HG03039 (cell line): ENCODE data around the gene RDH12.

Experiments
- ATAC-seq: cut with Tn5 transposase; IDR thresholded peaks from one replicate; pipeline ENCODE4 v1.9.1; 2021; ENCODE audit warnings: mild to moderate bottlenecking, moderate library complexity; ENCODE audit not compliant: unreplicated experiment

Gene RDH12

GRCh38 chr14:67746927-67747326 is 45.2 kb downstream of the RDH12 start:
- ATAC-seq, result no peak

GRCh38 chr14:67748312-67748711 is 46.6 kb downstream of the RDH12 start:
- ATAC-seq, result no peak

GRCh38 chr14:67749341-67750084 is 47.8 kb downstream of the RDH12 start:
- no peak for ATAC-seq

- no peak for ATAC-seq
Observed at GRCh38 chr14:67756496-67756895, 54.8 kb downstream of the RDH12 start.

- ATAC-seq, result no peak
Observed at GRCh38 chr14:67757175-67757574, 55.5 kb downstream of the RDH12 start.

GRCh38 chr14:67759916-67760315 is 58.2 kb downstream of the RDH12 start:
- ATAC-seq, result no peak

- ATAC-seq, result no peak
Observed at GRCh38 chr14:67762051-67762450, 60.4 kb downstream of the RDH12 start.

- ATAC-seq, result no peak
Observed at GRCh38 chr14:67763158-67763822, 61.6 kb downstream of the RDH12 start.

GRCh38 chr14:67764496-67764895 is 62.8 kb downstream of the RDH12 start:
- no peak for ATAC-seq

GRCh38 chr14:67765192-67765834 is 63.6 kb downstream of the RDH12 start:
- no peak for ATAC-seq

- no peak for ATAC-seq
Observed at GRCh38 chr14:67766035-67766680, 64.5 kb downstream of the RDH12 start.

GRCh38 chr14:67768219-67768618 is 66.5 kb downstream of the RDH12 start:
- no peak for ATAC-seq

GRCh38 chr14:67773844-67774377 is 72.2 kb downstream of the RDH12 start:
- ATAC-seq, result no peak

GRCh38 chr14:67776653-67777322 is 75.1 kb downstream of the RDH12 start:
- no peak for ATAC-seq

- no peak for ATAC-seq
Observed at GRCh38 chr14:67778792-67779191, 77.1 kb downstream of the RDH12 start.

- no peak for ATAC-seq
Observed at GRCh38 chr14:67782090-67782489, 80.4 kb downstream of the RDH12 start.
